T-helper 2 cell treated with Interferon-gamma antibody and Interleukin-4, amounts not matched to agents 5 μg/mL and 100 μg/mL, for 36 hours (primary cell): ENCODE measurements around the gene METTL18.

Experiments used
- DNase-seq: peaks from one replicate; pipeline ENCODE4 v3.0.0; 2021; ENCODE audit warnings: low spot score
- H3K27ac Mint-ChIP-seq: one replicate; pipeline ENCODE4 v1.8.0; 2021; ENCODE audit warnings: mild to moderate bottlenecking, mixed read lengths
- H3K27me3 Mint-ChIP-seq: one replicate; pipeline ENCODE4 v1.8.0; 2021; ENCODE audit warnings: low read depth, mixed read lengths
- H3K36me3 Mint-ChIP-seq: one replicate; pipeline ENCODE4 v1.8.0; 2021; ENCODE audit warnings: low read depth, mixed read lengths
- H3K4me1 Mint-ChIP-seq: one replicate; pipeline ENCODE4 v1.8.0; 2021; ENCODE audit warnings: low read depth, mixed read lengths
- H3K4me3 Mint-ChIP-seq: one replicate; pipeline ENCODE4 v1.8.0; 2022; ENCODE audit warnings: mild to moderate bottlenecking, moderate library complexity, mixed read lengths
- H3K9me3 Mint-ChIP-seq: one replicate; pipeline ENCODE4 v1.8.0; 2021; ENCODE audit warnings: mixed read lengths

Gene METTL18

GRCh38 chr1:169776440-169776839 is 18.3 kb downstream of the METTL18 start:
- Mint-ChIP-seq H3K27me3 (peaks cover 11% of the 10 kb centered on the region), H3K4me3 (no peak overlapping the region), H3K27ac (no peak overlapping the region), H3K36me3 (no peaks in the 10 kb centered on the region), H3K4me1 (peaks cover 2% of the 10 kb centered on the region), H3K9me3 (no peaks in the 10 kb centered on the region)
- DNase-seq, result no peak

- no peaks in the 10 kb centered on the region for H3K9me3 Mint-ChIP-seq
- H3K36me3 Mint-ChIP-seq, result no peaks in the 10 kb centered on the region
- no peak for DNase-seq
- peaks cover 4% of the 10 kb centered on the region for H3K4me1 Mint-ChIP-seq
- H3K4me3 Mint-ChIP-seq, result no peak overlapping the region
- H3K27me3 Mint-ChIP-seq, result peaks cover 22% of the 10 kb centered on the region
- H3K27ac Mint-ChIP-seq, result no peak overlapping the region
Measured at GRCh38 chr1:169768161-169768560, 26.5 kb downstream of the METTL18 start.

GRCh38 chr1:169765580-169766331 is 29.0 kb downstream of the METTL18 start:
- H3K4me1 Mint-ChIP-seq, result peaks cover 4% of the 10 kb centered on the region
- no peaks in the 10 kb centered on the region for H3K36me3 Mint-ChIP-seq
- no peak overlapping the region for H3K4me3 Mint-ChIP-seq

GRCh38 chr1:169764919-169765318 is 29.8 kb downstream of the METTL18 start:
- Mint-ChIP-seq H3K9me3 (no peaks in the 10 kb centered on the region), H3K27ac (no peak overlapping the region), H3K36me3 (no peaks in the 10 kb centered on the region), H3K4me3 (no peak overlapping the region), H3K4me1 (peaks cover 4% of the 10 kb centered on the region), H3K27me3 (peaks cover 17% of the 10 kb centered on the region)
- no peak for DNase-seq

More at GRCh38 chr1:169765580-169766331, 29.0 kb downstream of the METTL18 start:
- no peak for DNase-seq
- Mint-ChIP-seq H3K9me3 (no peaks in the 10 kb centered on the region), H3K27ac (no peak overlapping the region), H3K27me3 (peaks cover 17% of the 10 kb centered on the region)

- Mint-ChIP-seq H3K27me3 (peaks cover 14% of the 10 kb centered on the region), H3K4me3 (no peak overlapping the region), H3K36me3 (no peaks in the 10 kb centered on the region), H3K27ac (no peak overlapping the region), H3K9me3 (peaks cover 4% of the 10 kb centered on the region), H3K4me1 (peaks cover 4% of the 10 kb centered on the region)
- DNase-seq, result no peak
Measured at GRCh38 chr1:169762699-169763098, 32.0 kb downstream of the METTL18 start.

GRCh38 chr1:169759038-169759437 is 35.7 kb downstream of the METTL18 start:
- H3K9me3 Mint-ChIP-seq, result peaks cover 4% of the 10 kb centered on the region
- H3K27ac Mint-ChIP-seq, result no peak overlapping the region
- no peak overlapping the region for H3K4me3 Mint-ChIP-seq
- no peaks in the 10 kb centered on the region for H3K4me1 Mint-ChIP-seq
- H3K36me3 Mint-ChIP-seq, result no peaks in the 10 kb centered on the region
- H3K27me3 Mint-ChIP-seq, result peaks cover 4% of the 10 kb centered on the region
- no peak for DNase-seq

- Mint-ChIP-seq H3K27me3 (peaks cover 6% of the 10 kb centered on the region), H3K9me3 (no peaks in the 10 kb centered on the region), H3K36me3 (no peaks in the 10 kb centered on the region), H3K4me3 (no peak overlapping the region), H3K27ac (no peak overlapping the region), H3K4me1 (no peaks in the 10 kb centered on the region)
- no peak for DNase-seq
Measured at GRCh38 chr1:169753549-169753948, 41.2 kb downstream of the METTL18 start.

GRCh38 chr1:169750041-169750440 is 44.7 kb downstream of the METTL18 start:
- Mint-ChIP-seq H3K4me1 (no peaks in the 10 kb centered on the region), H3K4me3 (no peak overlapping the region), H3K27me3 (peaks cover 6% of the 10 kb centered on the region), H3K36me3 (no peaks in the 10 kb centered on the region), H3K27ac (no peak overlapping the region), H3K9me3 (no peaks in the 10 kb centered on the region)
- DNase-seq, result no peak

GRCh38 chr1:169746550-169746949 is 48.2 kb downstream of the METTL18 start:
- Mint-ChIP-seq H3K4me3 (no peak overlapping the region), H3K36me3 (no peaks in the 10 kb centered on the region), H3K27me3 (peaks cover 5% of the 10 kb centered on the region), H3K27ac (no peak overlapping the region), H3K4me1 (no peaks in the 10 kb centered on the region), H3K9me3 (no peaks in the 10 kb centered on the region)
- no peak for DNase-seq

- Mint-ChIP-seq H3K4me3 (no peak overlapping the region), H3K27me3 (peaks cover 11% of the 10 kb centered on the region), H3K4me1 (no peaks in the 10 kb centered on the region), H3K9me3 (no peaks in the 10 kb centered on the region), H3K36me3 (no peaks in the 10 kb centered on the region), H3K27ac (no peak overlapping the region)
- DNase-seq, result no peak
Measured at GRCh38 chr1:169745015-169745861, 49.5 kb downstream of the METTL18 start.
